GM23248 (cell line): ENCODE results near the gene VWA8. TPM values are rescaled to one million over a fixed set of nuclear protein-coding genes. Genes with fewer than 3 reads are reported as not detected.

Experiments
- DNase-seq: peaks from one replicate; pipeline ENCODE4 v3.0.0-alpha.2; 2015
- H2AFZ ChIP-seq: fragments of 200-600 bp; sonication (generic); 2 replicates; pipeline ENCODE4 v1.6.1; 2016; ENCODE audit warnings: antibody characterized with exemption
- H3F3A ChIP-seq: fragments of 200-600 bp; sonication (generic); 2 replicates; pipeline ENCODE4 v1.6.1; 2016; ENCODE audit warnings: mild to moderate bottlenecking, antibody characterized with exemption, mixed run types; ENCODE audit not compliant: insufficient read depth
- H3K27ac ChIP-seq: fragments of 200-600 bp; sonication (generic); 2 replicates; pipeline ENCODE4 v1.5.1; 2016; ENCODE audit warnings: mild to moderate bottlenecking
- H3K27me3 ChIP-seq: fragments of 200-600 bp; sonication (generic); replicated peaks from 2 replicates; pipeline ENCODE4 v1.6.1; 2016; ENCODE audit warnings: mild to moderate bottlenecking; ENCODE audit not compliant: insufficient read depth
- H3K36me3 ChIP-seq: fragments of 200-600 bp; sonication (generic); 2 replicates; pipeline ENCODE4 v1.6.1; 2016; ENCODE audit warnings: low read depth, mild to moderate bottlenecking
- H3K4me1 ChIP-seq: fragments of 200-600 bp; sonication (generic); 2 replicates; pipeline ENCODE4 v1.6.1; 2016; ENCODE audit warnings: mild to moderate bottlenecking; ENCODE audit not compliant: insufficient read depth
- H3K4me2 ChIP-seq: fragments of 200-600 bp; sonication (generic); one replicate; pipeline ENCODE4 v1.6.1; 2016; ENCODE audit warnings: mild to moderate bottlenecking; ENCODE audit not compliant: unreplicated experiment
- H3K4me3 ChIP-seq: fragments of 200-600 bp; sonication (generic); 2 replicates; pipeline ENCODE4 v1.5.1; 2016; ENCODE audit warnings: mild to moderate bottlenecking
- H3K79me2 ChIP-seq: fragments of 200-600 bp; sonication (generic); 2 replicates; pipeline ENCODE4 v1.6.1; 2016; ENCODE audit warnings: mild to moderate bottlenecking; ENCODE audit not compliant: insufficient read depth
- H3K9ac ChIP-seq: fragments of 200-600 bp; sonication (generic); 2 replicates; pipeline ENCODE4 v1.6.1; 2016; ENCODE audit warnings: mild to moderate bottlenecking
- H3K9me2 ChIP-seq: fragments of 200-600 bp; sonication (generic); 2 replicates; pipeline ENCODE4 v1.6.1; 2016; ENCODE audit warnings: mixed run types, mild to moderate bottlenecking, moderate library complexity; ENCODE audit not compliant: insufficient read depth
- H3K9me3 ChIP-seq: fragments of 200-600 bp; sonication (generic); one replicate; pipeline ENCODE4 v1.6.1; 2017; ENCODE audit warnings: low read depth
- H4K20me1 ChIP-seq: fragments of 200-600 bp; sonication (generic); 2 replicates; pipeline ENCODE4 v1.6.0; 2016; ENCODE audit not compliant: insufficient read depth
- EZH2 ChIP-seq: fragments of 200-600 bp; sonication (generic); IDR thresholded peaks from 2 replicates; pipeline ENCODE4 v1.6.1; 2018; ENCODE audit warnings: antibody characterized with exemption, mild to moderate bottlenecking; ENCODE audit not compliant: insufficient read depth, poor library complexity, severe bottlenecking
- EZH2phosphoT487 ChIP-seq: fragments of 200-600 bp; sonication (generic); IDR thresholded peaks from 2 replicates; pipeline ENCODE4 v1.6.1; 2018; ENCODE audit warnings: antibody characterized with exemption, moderate library complexity, mild to moderate bottlenecking, low read depth; ENCODE audit not compliant: insufficient read depth
- WGBS, 2 experiments: methylation state at CpG; one replicate each; pipeline ENCODE4 v1.1.6; 2015 to 2017; ENCODE audit warnings: low lambda C conversion rate in 2 of 2, low coverage in 1 of 2; ENCODE audit errors: missing lambda C conversion rate in 2 of 2; 5-methylcytosine and 5-hydroxymethylcytosine counted together
- in situ Hi-C: fragments of 300-500 bp; cut with MboI; formaldehyde crosslinking; loops from 2 replicates; pipeline ENCODE4 v1.15.0; 2020
- polyA plus RNA-seq: library from polyadenylated mRNA; unstranded; fragments of >200 nt; fragmentation: Nextera tagmentation; extraction: Ambion mirVana; gene quantifications from 2 replicates; pipeline ENCODE4 v1.2.1, GENCODE V29; 2016
- total RNA-seq: library from RNA; depleted of rRNA; stranded (reverse); fragments of >200 nt; shearing (Covaris generic); gene quantifications from 2 replicates; pipeline ENCODE4 v1.2.3, GENCODE V29; 2014

The VWA8 gene
- total and polyA plus RNA-seq, 2 experiments from 2014 or later, result 3.9 to 10.1 TPM

GRCh38 chr13:41595298-41595697 lies 365.6 kb downstream of the VWA8 start:
- WGBS, 2 experiments, result 92 to 98% methylated on average over 1 of the region's 1 CpG
- H3K4me3 ChIP-seq, result no peak overlapping the region
- H3K9ac ChIP-seq, result no peak overlapping the region
- in situ Hi-C loops, result no loop called here
- H2AFZ ChIP-seq, result no peak overlapping the region
- no peaks in the 10 kb centered on the region for H3K9me2 ChIP-seq
- no peak for TF ChIP-seq EZH2
- TF ChIP-seq EZH2phosphoT487, result no peak
- H3K9me3 ChIP-seq, result no peaks in the 10 kb centered on the region
- no peaks in the 10 kb centered on the region for H3K27me3 ChIP-seq
- no peaks in the 10 kb centered on the region for H3K36me3 ChIP-seq
- H4K20me1 ChIP-seq, result no peaks in the 10 kb centered on the region
- no peak for DNase-seq
- peaks cover 26% of the 10 kb centered on the region for H3K4me1 ChIP-seq
- H3F3A ChIP-seq, result peaks cover 30% of the 10 kb centered on the region
- no peak overlapping the region for H3K4me2 ChIP-seq
- H3K27ac ChIP-seq, result no peak overlapping the region
- H3K79me2 ChIP-seq, result no peaks in the 10 kb centered on the region

- no peak overlapping the region for H3K4me3 ChIP-seq
- in situ Hi-C loops, result no loop called here
Observed at GRCh38 chr13:41590643-41591042, 370.3 kb downstream of the VWA8 start.

GRCh38 chr13:41590122-41590521 lies 370.8 kb downstream of the VWA8 start:
- H3K36me3 ChIP-seq, result no peaks in the 10 kb centered on the region
- no peak overlapping the region for H3K27ac ChIP-seq

More at GRCh38 chr13:41590643-41591042, 370.3 kb downstream of the VWA8 start:
- TF ChIP-seq EZH2phosphoT487, result no peak
- TF ChIP-seq EZH2, result no peak
- Histone ChIP-seq H3K36me3 (no peaks in the 10 kb centered on the region), H3K4me1 (peaks cover 18% of the 10 kb centered on the region), H3K9ac (no peak overlapping the region), H3K9me3 (no peaks in the 10 kb centered on the region), H3K4me2 (no peak overlapping the region), H3K27ac (no peak overlapping the region), H3K27me3 (no peaks in the 10 kb centered on the region), H4K20me1 (no peaks in the 10 kb centered on the region), H2AFZ (no peak overlapping the region), H3F3A (peaks cover 10% of the 10 kb centered on the region; the same call in 1 of the 2 replicates), H3K9me2 (no peaks in the 10 kb centered on the region), H3K79me2 (no peaks in the 10 kb centered on the region)
- no peak for DNase-seq
- 80% methylated on average over 3 of the region's 3 CpGs for WGBS, 2 experiments

GRCh38 chr13:41589434-41589833 lies 371.5 kb downstream of the VWA8 start:
- WGBS, 2 experiments, result 78 to 83% methylated on average over 3 of the region's 3 CpGs
- TF ChIP-seq EZH2phosphoT487 (no peak), EZH2 (no peak)
- peak overlapping the region; percentile 51 for H3K4me2 ChIP-seq

More at GRCh38 chr13:41590122-41590521, 370.8 kb downstream of the VWA8 start:
- in situ Hi-C loops, result no loop called here
- no peak overlapping the region for H3K9ac ChIP-seq
- no peak overlapping the region for H2AFZ ChIP-seq
- H3K9me3 ChIP-seq, result no peaks in the 10 kb centered on the region
- H3K9me2 ChIP-seq, result no peaks in the 10 kb centered on the region
- DNase-seq, result no peak
- no peak overlapping the region for H3K4me2 ChIP-seq
- 0 out of 2 replicates have a peak, but pooled peaks cover 5% of the 10 kb centered on the region for H3F3A ChIP-seq
- no peaks in the 10 kb centered on the region for H4K20me1 ChIP-seq
- H3K27me3 ChIP-seq, result no peaks in the 10 kb centered on the region
- no peaks in the 10 kb centered on the region for H3K79me2 ChIP-seq
- H3K4me1 ChIP-seq, result peaks cover 16% of the 10 kb centered on the region
- no peak overlapping the region for H3K4me3 ChIP-seq
- no peak for TF ChIP-seq EZH2
- no peak for TF ChIP-seq EZH2phosphoT487

GRCh38 chr13:41588899-41589298 lies 372.0 kb downstream of the VWA8 start:
- no peaks in the 10 kb centered on the region for H3K9me2 ChIP-seq
- no peaks in the 10 kb centered on the region for H4K20me1 ChIP-seq
- H3K9me3 ChIP-seq, result no peaks in the 10 kb centered on the region
- no peaks in the 10 kb centered on the region for H3K79me2 ChIP-seq
- in situ Hi-C loops, result no loop called here
- WGBS, 2 experiments, result 29 to 36% methylated on average over 2 of the region's 2 CpGs
- H3F3A ChIP-seq, result 0 out of 2 replicates have a peak, but pooled peaks cover 4% of the 10 kb centered on the region
- no peaks in the 10 kb centered on the region for H3K27me3 ChIP-seq
- H3K27ac ChIP-seq, result peak overlapping the region; percentile 74
- no peak overlapping the region for H2AFZ ChIP-seq
- H3K4me2 ChIP-seq, result peak overlapping the region; percentile 51
- H3K36me3 ChIP-seq, result no peaks in the 10 kb centered on the region
- H3K4me3 ChIP-seq, result no peak overlapping the region
- peak; percentile 94 for DNase-seq
- peak overlapping the region; percentile 48 for H3K9ac ChIP-seq
- H3K4me1 ChIP-seq, result peaks cover 16% of the 10 kb centered on the region
- no peak for TF ChIP-seq EZH2
- TF ChIP-seq EZH2phosphoT487, result no peak

More at GRCh38 chr13:41589434-41589833, 371.5 kb downstream of the VWA8 start:
- Histone ChIP-seq H3K9me3 (no peaks in the 10 kb centered on the region), H2AFZ (no peak overlapping the region), H3K79me2 (no peaks in the 10 kb centered on the region), H3K36me3 (no peaks in the 10 kb centered on the region), H3K9me2 (no peaks in the 10 kb centered on the region), H3F3A (0 out of 2 replicates have a peak, but pooled peaks cover 4% of the 10 kb centered on the region), H3K9ac (peak overlapping the region; percentile 24; the same call in 1 of the 2 replicates), H3K4me1 (peaks cover 16% of the 10 kb centered on the region), H4K20me1 (no peaks in the 10 kb centered on the region), H3K4me3 (no peak overlapping the region), H3K27ac (peak overlapping the region; percentile 74), H3K27me3 (no peaks in the 10 kb centered on the region)
- DNase-seq, result no peak
- in situ Hi-C loops, result no loop called here
